ENCODE results near the gene ZBP1.

The ZBP1 gene

DNA sequence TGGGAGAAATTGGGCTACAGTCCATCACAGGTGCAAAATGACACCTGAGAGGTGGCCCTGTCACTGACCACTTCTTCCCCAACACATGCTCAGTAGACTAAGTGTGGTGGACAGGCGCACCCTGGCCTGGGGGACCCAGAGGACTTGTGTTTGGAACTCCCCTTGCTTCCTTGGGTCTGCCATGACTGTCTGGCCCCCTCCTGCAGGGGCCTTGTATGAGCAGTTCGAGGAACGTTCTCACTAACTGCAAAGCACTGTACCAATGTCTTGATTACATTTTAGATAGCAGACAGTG, 63.3 kb downstream of the ZBP1 start:
- no peak for TF ChIP-seq ZFX (IDR thresholded peaks at IDR 0.05; ENCODE audit: borderline replicate concordance)
- no peak for TF ChIP-seq CTCF (IDR thresholded peaks at IDR 0.05)
- no peak overlapping the region for H3K27ac ChIP-seq

DNA sequence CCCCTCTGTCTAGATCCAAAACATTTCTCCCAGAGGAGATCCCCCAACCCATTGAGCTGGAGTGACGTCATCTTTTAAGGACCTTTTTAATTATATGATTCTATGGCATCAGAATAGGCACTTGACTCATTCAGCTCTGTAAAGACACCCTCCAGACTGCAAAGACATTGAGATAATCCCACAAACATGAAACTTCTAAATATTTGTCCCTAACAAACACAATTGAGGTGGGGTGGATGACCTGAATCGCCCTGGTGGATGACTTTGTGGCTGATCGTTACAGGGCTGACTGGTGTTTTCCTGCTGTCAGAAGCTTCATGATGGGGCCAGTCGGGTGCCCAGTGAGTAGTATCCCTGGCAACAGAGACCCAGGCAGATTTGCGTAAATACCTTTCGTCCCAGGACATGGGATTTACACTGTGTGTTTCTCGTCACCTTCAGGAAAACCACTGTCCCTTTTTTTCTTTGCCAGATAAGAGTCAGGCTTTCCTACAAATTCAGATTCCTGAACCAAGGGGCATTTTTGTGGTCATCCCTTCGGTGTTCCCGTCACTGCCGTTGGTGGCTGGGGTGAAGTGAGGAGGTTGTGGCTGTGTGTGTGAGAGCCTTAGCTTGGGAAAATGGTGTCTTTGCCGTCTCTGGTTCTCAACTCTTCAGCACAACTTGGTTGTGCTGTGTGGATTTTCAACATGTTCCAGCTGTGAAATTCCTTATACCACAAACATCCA, 64.6 kb downstream of the ZBP1 start:
- H3K27ac ChIP-seq: no peak overlapping the region
- no peak for TF ChIP-seq ZFX (IDR thresholded peaks at IDR 0.05; ENCODE audit: borderline replicate concordance)
- TF ChIP-seq CTCF (IDR thresholded peaks at IDR 0.05): no peak

Data from 22Rv1 (cell line).